CD14-positive monocyte (primary cell): ENCODE data around the gene NSG2. TPM values are rescaled to one million over a fixed set of nuclear protein-coding genes. Genes with fewer than 3 reads are reported as not detected.

Experiments used
- DNase-seq, 3 donors: peaks; one replicate each; pipeline ENCODE4 v3.0.0-alpha.2; 2011 to 2022
- H2AFZ ChIP-seq: 2 replicates; pipeline ENCODE4 v1.6.0; 2012; ENCODE audit warnings: mild to moderate bottlenecking, low read depth, low read length, inconsistent platforms; ENCODE audit not compliant: insufficient read depth, poor library complexity, severe bottlenecking
- H3K27ac ChIP-seq, 2 donors: 1 replicate in 1 of 2; 2 replicates in 1 of 2; pipeline ENCODE4 v1.5.1; 2012 to 2013; ENCODE audit warnings: low read length in 2 of 2, control low read depth in 1 of 2, inconsistent platforms in 1 of 2, low read depth in 1 of 2, mild to moderate bottlenecking in 1 of 2
- H3K27me3 ChIP-seq, 2 donors: one replicate each; pipeline versions ENCODE4 v1.6.0 to v1.6.1; 2011 to 2013; ENCODE audit warnings: low read length in 2 of 2; ENCODE audit not compliant: control insufficient read depth in 2 of 2, insufficient read depth in 2 of 2
- H3K36me3 ChIP-seq, 2 donors: replicated peaks in 1 of 2; 1 replicate in 1 of 2; 2 replicates in 1 of 2; pipeline versions ENCODE4 v1.5.1 to v1.6.1; 2012 to 2013; ENCODE audit warnings: low read length in 2 of 2, control low read depth in 1 of 2, inconsistent platforms in 1 of 2, mild to moderate bottlenecking in 1 of 2; ENCODE audit not compliant: insufficient read depth in 2 of 2, control insufficient read depth in 1 of 2
- H3K4me1 ChIP-seq, 2 donors: 1 replicate in 1 of 2; 2 replicates in 1 of 2; pipeline versions ENCODE4 v1.5.1 to v1.6.1; 2012 to 2013; ENCODE audit warnings: low read length in 2 of 2, control low read depth in 1 of 2, inconsistent platforms in 1 of 2, mild to moderate bottlenecking in 1 of 2, moderate library complexity in 1 of 2; ENCODE audit not compliant: insufficient read depth in 2 of 2, control insufficient read depth in 1 of 2
- H3K4me2 ChIP-seq: replicated peaks from 2 replicates; pipeline ENCODE3; 2012; ENCODE audit warnings: low read length, moderate library complexity, mild to moderate bottlenecking; ENCODE audit not compliant: poor library complexity, severe bottlenecking; ENCODE audit errors: extremely low read depth
- H3K4me3 ChIP-seq, 3 experiments: fragments of 200-600 bp in 1 of 3; sonication (generic) in 1 of 3; replicated peaks in 1 of 3; 1 replicate in 2 of 3; 2 replicates in 1 of 3; pipeline ENCODE4 v1.5.1; 2011 to 2013; ENCODE audit warnings: low read length in 3 of 3, mild to moderate bottlenecking in 3 of 3, control low read depth in 2 of 3, low read depth in 2 of 3, inconsistent platforms in 1 of 3, moderate library complexity in 1 of 3
- H3K79me2 ChIP-seq: 2 replicates; pipeline ENCODE4 v1.6.0; 2012; ENCODE audit warnings: mild to moderate bottlenecking, control low read depth, inconsistent platforms, low read length, moderate library complexity; ENCODE audit not compliant: insufficient read depth
- H3K9ac ChIP-seq: 2 replicates; pipeline ENCODE4 v1.6.0; 2017; ENCODE audit warnings: low read length, mild to moderate bottlenecking; ENCODE audit not compliant: insufficient read depth, poor library complexity, severe bottlenecking
- H3K9me3 ChIP-seq, 2 donors: replicated peaks in 1 of 2; 1 replicate in 1 of 2; 2 replicates in 1 of 2; pipeline versions ENCODE4 v1.5.1 to v1.6.1; 2012 to 2013; ENCODE audit warnings: low read length in 2 of 2, control low read depth in 1 of 2; ENCODE audit not compliant: control insufficient read depth in 1 of 2, insufficient read depth in 1 of 2
- H4K20me1 ChIP-seq: 2 replicates; pipeline ENCODE4 v1.6.0; 2012; ENCODE audit warnings: mild to moderate bottlenecking, low read length, control low read depth, moderate library complexity; ENCODE audit not compliant: insufficient read depth
- H3K27ac Mint-ChIP-seq, 7 donors: one replicate each; pipeline ENCODE4 v1.8.0; 2020; ENCODE audit warnings: mild to moderate bottlenecking in 7 of 7, mixed read lengths in 7 of 7, moderate library complexity in 6 of 7, inconsistent platforms in 2 of 7
- H3K27me3 Mint-ChIP-seq, 3 donors: one replicate each; pipeline ENCODE4 v1.8.0; 2021 to 2022; ENCODE audit warnings: low read depth in 3 of 3, mild to moderate bottlenecking in 3 of 3, mixed read lengths in 3 of 3, moderate library complexity in 3 of 3, inconsistent platforms in 1 of 3
- H3K36me3 Mint-ChIP-seq, 2 donors: one replicate each; pipeline ENCODE4 v1.8.0; 2020; ENCODE audit warnings: mixed read lengths in 2 of 2, inconsistent platforms in 1 of 2, mild to moderate bottlenecking in 1 of 2
- H3K4me1 Mint-ChIP-seq: one replicate; pipeline ENCODE4 v1.8.0; 2020; ENCODE audit warnings: mild to moderate bottlenecking, mixed read lengths
- H3K4me3 Mint-ChIP-seq, 2 donors: one replicate each; pipeline ENCODE4 v1.8.0; 2020; ENCODE audit warnings: mild to moderate bottlenecking in 2 of 2, mixed read lengths in 2 of 2, moderate library complexity in 1 of 2
- H3K9me3 Mint-ChIP-seq, 7 donors: one replicate each; pipeline ENCODE4 v1.8.0; 2020 to 2022; ENCODE audit warnings: mixed read lengths in 7 of 7, mild to moderate bottlenecking in 6 of 7, moderate library complexity in 6 of 7, inconsistent platforms in 2 of 7
- CTCF ChIP-seq: fragments of 200-600 bp; IDR thresholded peaks from one replicate; pipeline ENCODE4 v1.8.0; 2022; ENCODE audit warnings: antibody characterized with exemption, mild to moderate bottlenecking
- WGBS: methylation state at CpG from one replicate; pipeline ENCODE4 v1.1.5; 2013; ENCODE audit warnings: missing lambda C conversion rate; ENCODE audit not compliant: insufficient coverage; 5-methylcytosine and 5-hydroxymethylcytosine counted together
- intact Hi-C, 2 donors: fragments of 100-400 bp; cut with micrococcal nuclease; formaldehyde crosslinking; loops; one replicate each; pipeline versions ENCODE4 v1.15.0 to v1.15.1; 2023
- polyA plus RNA-seq, 3 donors: library from polyadenylated mRNA; depleted of rRNA in 1 of 3; unstranded in 2 of 3; stranded (reverse) in 1 of 3; fragments of 300-500 nt in 2 of 3; fragments of >200 nt in 1 of 3; fragmentation: Illumina TruSeq in 2 of 3; gene quantifications; 1 replicate in 2 of 3; 2 replicates in 1 of 3; pipeline ENCODE4 v1.2.3, GENCODE V29; 2012 to 2021

Gene NSG2
- polyA plus RNA-seq, 3 donors, result not detected

- no peak overlapping the region for H3K27ac ChIP-seq
- H3K4me1 Mint-ChIP-seq, result no peaks in the 10 kb centered on the region
- no peak for DNase-seq
- no peak overlapping the region for H2AFZ ChIP-seq
- peaks cover 0 to 3% (median 0%) of the 10 kb centered on the region in 7 donors for H3K9me3 Mint-ChIP-seq
- no peak overlapping the region for H3K4me2 ChIP-seq
- H3K79me2 ChIP-seq, result no peaks in the 10 kb centered on the region
- no peak overlapping the region for H3K4me3 ChIP-seq
- WGBS, result 93% methylated on average over 10 of the region's 10 CpGs
- H3K27me3 ChIP-seq, result no peaks in the 10 kb centered on the region
- no peak overlapping the region for H3K4me3 Mint-ChIP-seq
- no peak overlapping the region for H3K9ac ChIP-seq
- H3K36me3 Mint-ChIP-seq, result no peaks in the 10 kb centered on the region
- peaks cover 3 to 11% (median 5%) of the 10 kb centered on the region in 3 donors for H3K27me3 Mint-ChIP-seq
- intact Hi-C loops, result no loop called here
- H3K4me1 ChIP-seq, result no peaks in the 10 kb centered on the region
- no peak for TF ChIP-seq CTCF
- H3K27ac Mint-ChIP-seq, result no peak overlapping the region
- no peaks in the 10 kb centered on the region for H3K9me3 ChIP-seq
- H4K20me1 ChIP-seq, result no peaks in the 10 kb centered on the region
- H3K36me3 ChIP-seq, result no peaks in the 10 kb centered on the region
These were observed 44.6 kb downstream of the NSG2 start for GRCh38 chr5:174090129-174090528.

DNA sequence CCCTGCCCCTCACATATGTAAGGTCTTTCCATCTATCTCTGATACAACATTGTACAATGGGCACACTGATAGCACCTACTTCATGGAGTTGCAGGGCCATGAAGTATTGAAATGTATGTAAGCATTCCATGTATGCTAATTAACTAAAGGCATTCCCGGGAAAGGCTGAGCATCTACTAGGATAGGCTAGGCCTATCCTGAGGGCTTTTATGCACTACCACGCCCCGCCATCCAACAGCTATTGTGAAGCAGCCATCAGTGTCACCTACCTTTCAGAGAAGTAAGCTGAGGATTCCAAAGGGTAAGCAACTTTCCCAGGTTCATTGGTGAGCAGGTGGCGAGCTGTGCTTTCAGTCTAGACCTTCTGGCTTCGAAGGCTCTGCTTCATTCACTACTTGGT is 47.6 kb downstream of the NSG2 start:
- Mint-ChIP-seq H3K9me3 (peaks cover 0 to 3% (median 0%) of the 10 kb centered on the region in 7 donors), H3K27ac (no peak overlapping the region), H3K27me3 (peaks cover 3 to 8% (median 7%) of the 10 kb centered on the region in 3 donors), H3K4me3 (no peak overlapping the region), H3K4me1 (no peaks in the 10 kb centered on the region), H3K36me3 (no peaks in the 10 kb centered on the region)
- no peak for DNase-seq
- Histone ChIP-seq H3K4me1 (no peaks in the 10 kb centered on the region), H3K79me2 (no peaks in the 10 kb centered on the region), H3K9me3 (no peaks in the 10 kb centered on the region), H3K4me3 (no peak overlapping the region), H3K9ac (no peak overlapping the region), H3K36me3 (no peaks in the 10 kb centered on the region), H3K27ac (no peak overlapping the region), H2AFZ (no peak overlapping the region), H4K20me1 (no peaks in the 10 kb centered on the region), H3K27me3 (no peaks in the 10 kb centered on the region), H3K4me2 (no peak overlapping the region)
- intact Hi-C loops, result no loop called here
- TF ChIP-seq CTCF, result no peak
- 91% methylated on average over 5 of the region's 5 CpGs for WGBS
